ENCODE data around the gene FAM13C. TPM values are rescaled to one million over a fixed set of nuclear protein-coding genes. Genes with fewer than 3 reads are reported as not detected.
A peak's percentile ranks its signal among the peaks of the same experiment; 100 is the strongest.
"Not testable (repeated sequence)": the region's sequence is repeated elsewhere in the genome, so short reads cannot be mapped to it uniquely, and the experiment has no call there.

FAM13C gene
- 100 to 1,000 TPM in 1 of 4 donors, 10 to 100 TPM in 2, 1 to 10 TPM in 1; 6.0 to 125 (median 17.6) TPM for total RNA-seq

DNA sequence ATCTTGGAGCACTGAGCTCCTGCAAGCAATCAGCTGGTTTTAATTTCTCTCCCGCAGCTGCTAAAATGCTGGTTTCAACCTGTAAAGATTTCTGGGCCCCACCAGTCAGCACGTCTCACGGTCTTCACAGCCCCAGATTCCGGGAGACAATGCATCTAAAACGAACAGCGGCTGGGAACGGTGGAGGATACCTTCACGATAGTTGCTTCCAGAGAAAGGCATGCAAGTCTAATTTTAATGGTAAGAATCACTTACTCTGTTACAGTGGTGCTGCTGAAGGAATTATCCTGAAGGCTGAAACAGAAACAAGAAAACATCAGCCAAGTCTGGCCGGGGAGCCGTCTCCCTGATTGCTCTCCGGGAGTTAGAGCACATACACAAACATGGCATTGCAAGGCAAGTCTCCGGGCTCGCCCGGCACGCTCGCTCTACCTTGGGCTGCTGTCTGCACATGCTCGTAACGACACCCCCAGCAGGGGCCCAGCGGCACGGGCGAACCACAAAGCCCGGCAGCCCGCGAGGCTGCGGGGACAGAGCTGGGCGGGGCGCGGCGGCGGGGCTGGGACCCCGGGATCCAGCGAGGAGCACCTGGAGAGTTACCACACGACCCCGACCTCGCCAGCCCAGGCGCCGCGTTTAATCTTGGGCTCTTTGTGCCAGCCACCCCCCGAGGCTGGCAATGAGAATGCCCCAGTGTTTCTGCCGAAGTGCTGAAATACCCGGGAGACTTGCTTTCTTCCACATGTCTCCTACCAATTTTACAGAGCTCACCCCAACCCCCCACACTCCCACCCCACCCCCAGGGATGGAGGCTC lies at the start of gene FAM13C:
Gene FAM13C (minus strand): TSS at position 406 of the 815 bp plus-strand sequence. CDS start 89 bp downstream, at position 317.
- Histone ChIP-seq H3K27me3 (no peaks in the 10 kb centered on the region), H3K36me3 (no peaks in the 10 kb centered on the region), H3K4me1 (peaks cover 40 to 49% of the 10 kb centered on the region in 2 donors), H3K9me3 (no peaks in the 10 kb centered on the region), H3K27ac (peak within 1 kb of the TSS; percentile 89 to 96 (median 92)), H3K4me3 (peak within 1 kb of the TSS; percentile 70 to 74 (median 72))
- peak; percentile 66 to 78 for DNase-seq
- ATAC-seq, result peak; percentile 60 to 77
- in situ Hi-C loops (cut with MboI; ENCODE audit: low sequenced_read_pairs in 4 of 4), result no loop called here
- intact Hi-C loops (cut with DNase I; ENCODE audit: low total_unique reads), result loop anchor here (5.0 kb wide), 3 partner anchors 40 to 120 kb away; no protein-coding TSS in a partner anchor
- TF ChIP-seq POLR2A (IDR thresholded peaks at IDR 0.05), result peak in 1 of 2 donors; percentile 61
- TF ChIP-seq CTCF (IDR thresholded peaks at IDR 0.05 in 4 of 5, conservative IDR thresholded peaks at IDR 0.05 in 1 of 5), result peak in 2 of 5 experiments; percentile 17 to 27

- no peaks in the 10 kb centered on the region for H3K36me3 ChIP-seq
- intact Hi-C loops (cut with DNase I; ENCODE audit: low total_unique reads), result no loop called here
- no peak overlapping the region for H3K4me3 ChIP-seq
- no peak overlapping the region for H3K27ac ChIP-seq
- DNase-seq (no peak), ATAC-seq (no peak)
- in situ Hi-C loops (cut with MboI; ENCODE audit: low sequenced_read_pairs in 4 of 4), result no loop called here
- no peaks in the 10 kb centered on the region for H3K4me1 ChIP-seq
- TF ChIP-seq CTCF (IDR thresholded peaks at IDR 0.05 in 4 of 5, conservative IDR thresholded peaks at IDR 0.05 in 1 of 5) (no peak), POLR2A (IDR thresholded peaks at IDR 0.05) (no peak)
- no peaks in the 10 kb centered on the region for H3K27me3 ChIP-seq
- peaks cover 0 to 9% (median 0%) of the 10 kb centered on the region in 3 donors for H3K9me3 ChIP-seq
These were observed 42.9 kb upstream of the FAM13C start for GRCh38 chr10:59405235-59405634.

DNA sequence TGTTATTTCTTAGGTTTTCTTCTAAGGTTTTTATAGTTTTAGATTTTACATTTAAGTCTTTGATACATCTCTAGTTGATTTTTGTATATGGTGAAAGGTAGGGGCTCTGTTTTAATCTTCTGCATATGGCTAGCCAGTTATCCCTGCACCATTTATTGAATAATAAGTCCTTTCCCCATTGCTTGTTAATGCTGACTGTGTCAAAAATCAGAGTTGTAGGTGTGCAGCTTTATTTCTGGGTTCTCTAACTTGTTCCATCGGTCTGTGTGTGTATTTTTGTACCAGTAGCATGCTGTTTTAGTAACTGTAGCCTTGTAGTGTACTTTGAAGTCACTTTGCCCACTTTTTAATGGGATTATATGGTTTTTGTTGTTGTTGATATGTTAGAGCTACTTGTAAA lies 37.9 kb upstream of the FAM13C start:
- no peak for TF ChIP-seq CTCF (IDR thresholded peaks at IDR 0.05 in 4 of 5, conservative IDR thresholded peaks at IDR 0.05 in 1 of 5)
- TF ChIP-seq POLR2A (IDR thresholded peaks at IDR 0.05), result no peak
- Histone ChIP-seq H3K4me3 (no peak overlapping the region), H3K27me3 (no peaks in the 10 kb centered on the region), H3K4me1 (no peaks in the 10 kb centered on the region), H3K9me3 (peaks cover 0 to 6% (median 0%) of the 10 kb centered on the region in 3 donors), H3K36me3 (no peaks in the 10 kb centered on the region), H3K27ac (no peak overlapping the region)
- no peak for ATAC-seq
- in situ Hi-C loops (cut with MboI; ENCODE audit: low sequenced_read_pairs in 4 of 4), result no loop called here
- intact Hi-C loops (cut with DNase I; ENCODE audit: low total_unique reads), result no loop called here
- no peak for DNase-seq

DNA sequence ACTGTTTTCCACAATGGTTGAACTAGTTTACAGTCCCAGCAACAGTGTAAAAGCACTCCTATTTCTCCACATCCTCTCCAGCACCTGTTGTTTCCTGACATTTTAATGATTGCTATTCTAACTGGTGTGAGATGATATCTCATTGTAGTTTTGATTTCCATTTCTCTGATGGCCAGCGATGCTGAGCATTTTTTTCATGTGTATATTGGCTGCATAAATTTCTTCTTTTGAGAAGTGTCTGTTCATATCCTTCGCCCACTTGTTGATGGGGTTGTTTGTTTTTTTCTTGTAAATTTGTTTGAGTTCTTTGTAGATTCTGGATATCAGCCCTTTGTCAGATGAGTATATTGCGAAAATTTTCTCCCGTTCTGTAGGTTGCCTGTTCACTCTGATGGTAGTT lies 37.0 kb upstream of the FAM13C start:
- intact Hi-C loops (cut with DNase I; ENCODE audit: low total_unique reads); H3K4me3 ChIP-seq; H3K27ac ChIP-seq; H3K27me3 ChIP-seq; H3K4me1 ChIP-seq; in situ Hi-C loops (cut with MboI; ENCODE audit: low sequenced_read_pairs in 4 of 4); H3K36me3 ChIP-seq; ATAC-seq; DNase-seq; H3K9me3 ChIP-seq: not testable (repeated sequence)

GRCh38 chr10:59397961-59398360 lies 35.6 kb upstream of the FAM13C start:
- no peaks in the 10 kb centered on the region for H3K4me1 ChIP-seq
- intact Hi-C loops (cut with DNase I; ENCODE audit: low total_unique reads) (no loop called here), in situ Hi-C loops (cut with MboI; ENCODE audit: low sequenced_read_pairs in 4 of 4) (no loop called here)
- DNase-seq, result no peak
- peaks cover 0 to 6% (median 0%) of the 10 kb centered on the region in 3 donors for H3K9me3 ChIP-seq
- ATAC-seq, result no peak
- TF ChIP-seq POLR2A (IDR thresholded peaks at IDR 0.05) (no peak), CTCF (IDR thresholded peaks at IDR 0.05 in 4 of 5, conservative IDR thresholded peaks at IDR 0.05 in 1 of 5) (no peak)
- no peaks in the 10 kb centered on the region for H3K27me3 ChIP-seq
- H3K4me3 ChIP-seq, result no peak overlapping the region
- H3K27ac ChIP-seq, result no peak overlapping the region
- no peaks in the 10 kb centered on the region for H3K36me3 ChIP-seq
